DMS114 treated with DMSO at 0.1 percent for 48 hours (cell line): ENCODE data around the gene DSTN.
"Not testable (repeated sequence)": the region's sequence is repeated elsewhere in the genome, so short reads cannot be mapped to it uniquely, and the experiment has no call there.

Experiments used
- DNase-seq: peaks from one replicate; lab custom pipeline; 2025; ENCODE audit not compliant: unreplicated experiment; lab: John Stamatoyannopoulos, UW

Gene DSTN

GRCh38 chr20:17648791-17649730, 79.2 kb downstream of the DSTN start:
- no peak for DNase-seq

- DNase-seq, result no peak
These were observed 80.6 kb downstream of the DSTN start for GRCh38 chr20:17650301-17651128.

GRCh38 chr20:17651129-17651759, 81.4 kb downstream of the DSTN start:
- no peak for DNase-seq

GRCh38 chr20:17651760-17652388, 82.0 kb downstream of the DSTN start:
- no peak for DNase-seq

- no peak for DNase-seq
These were observed 82.5 kb downstream of the DSTN start for GRCh38 chr20:17652411-17652810.

- DNase-seq, result no peak
These were observed 84.2 kb downstream of the DSTN start for GRCh38 chr20:17653835-17654648.

GRCh38 chr20:17654649-17655285, 84.9 kb downstream of the DSTN start:
- no peak for DNase-seq

- DNase-seq, result no peak
These were observed 85.4 kb downstream of the DSTN start for GRCh38 chr20:17655286-17655651.

- DNase-seq, result no peak
These were observed 86.1 kb downstream of the DSTN start for GRCh38 chr20:17655865-17656479.

- no peak for DNase-seq
These were observed 87.4 kb downstream of the DSTN start for GRCh38 chr20:17657079-17657825.

GRCh38 chr20:17657898-17658647, 88.2 kb downstream of the DSTN start:
- DNase-seq, result no peak

- no peak for DNase-seq
These were observed 88.7 kb downstream of the DSTN start for GRCh38 chr20:17658648-17658993.

- DNase-seq, result not testable (repeated sequence)
These were observed 89.5 kb downstream of the DSTN start for GRCh38 chr20:17659344-17659743.
